HG02970 (cell line): ENCODE measurements around the gene BLACAT1.
"Not testable (repeated sequence)": the region's sequence is repeated elsewhere in the genome, so short reads cannot be mapped to it uniquely, and the experiment has no call there.

Source experiments
- ATAC-seq: cut with Tn5 transposase; IDR thresholded peaks from one replicate; pipeline ENCODE4 v1.9.1; 2021; ENCODE audit warnings: mild to moderate bottlenecking, moderate library complexity, moderate number of reproducible peaks; ENCODE audit not compliant: unreplicated experiment, low FRiP score

The BLACAT1 gene

DNA sequence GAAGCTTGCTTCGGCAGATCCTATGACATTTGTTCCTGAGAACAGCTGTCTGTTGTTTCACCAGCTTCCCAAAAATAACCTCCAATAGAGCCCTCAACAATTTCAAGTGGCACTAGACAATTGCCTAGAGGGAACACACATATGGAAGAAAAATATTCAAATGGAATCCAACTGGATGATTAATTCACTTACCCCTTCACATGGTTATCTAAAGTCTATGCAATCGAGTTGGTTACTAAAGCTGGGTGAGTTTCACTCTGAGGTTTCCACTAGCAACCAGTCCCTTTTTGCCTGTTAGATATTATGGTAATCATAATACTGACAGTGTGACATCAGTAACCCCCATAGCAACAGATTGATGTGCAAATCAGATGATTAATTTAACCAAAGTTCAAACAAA, 34.0 kb downstream of the BLACAT1 start, which contains the start of gene LEMD1:
Gene LEMD1, minus strand, starts transcription at position 259 of the 400 bp plus-strand sequence. CDS start 1,520 bp downstream, outside the sequence.
- no peak for ATAC-seq

DNA sequence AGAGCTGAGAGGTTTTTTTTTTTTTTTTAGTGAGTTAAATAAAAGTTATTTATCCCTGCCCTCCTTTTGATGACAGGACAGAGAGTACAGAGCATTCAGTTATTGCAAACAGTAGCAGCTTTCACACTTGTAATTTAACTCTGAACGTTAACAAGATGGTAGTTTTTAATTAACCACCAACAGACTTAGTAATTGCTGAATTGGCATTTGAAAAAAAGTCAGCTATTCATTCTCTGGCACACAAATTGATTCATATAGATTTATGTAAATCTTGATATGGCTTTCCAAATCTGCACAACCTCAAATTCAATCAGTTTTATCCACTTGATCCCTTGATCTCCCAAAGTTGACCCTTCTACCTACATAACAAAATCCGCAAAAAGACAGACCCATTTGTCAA, 34.9 kb downstream of the BLACAT1 start:
- no peak for ATAC-seq

DNA sequence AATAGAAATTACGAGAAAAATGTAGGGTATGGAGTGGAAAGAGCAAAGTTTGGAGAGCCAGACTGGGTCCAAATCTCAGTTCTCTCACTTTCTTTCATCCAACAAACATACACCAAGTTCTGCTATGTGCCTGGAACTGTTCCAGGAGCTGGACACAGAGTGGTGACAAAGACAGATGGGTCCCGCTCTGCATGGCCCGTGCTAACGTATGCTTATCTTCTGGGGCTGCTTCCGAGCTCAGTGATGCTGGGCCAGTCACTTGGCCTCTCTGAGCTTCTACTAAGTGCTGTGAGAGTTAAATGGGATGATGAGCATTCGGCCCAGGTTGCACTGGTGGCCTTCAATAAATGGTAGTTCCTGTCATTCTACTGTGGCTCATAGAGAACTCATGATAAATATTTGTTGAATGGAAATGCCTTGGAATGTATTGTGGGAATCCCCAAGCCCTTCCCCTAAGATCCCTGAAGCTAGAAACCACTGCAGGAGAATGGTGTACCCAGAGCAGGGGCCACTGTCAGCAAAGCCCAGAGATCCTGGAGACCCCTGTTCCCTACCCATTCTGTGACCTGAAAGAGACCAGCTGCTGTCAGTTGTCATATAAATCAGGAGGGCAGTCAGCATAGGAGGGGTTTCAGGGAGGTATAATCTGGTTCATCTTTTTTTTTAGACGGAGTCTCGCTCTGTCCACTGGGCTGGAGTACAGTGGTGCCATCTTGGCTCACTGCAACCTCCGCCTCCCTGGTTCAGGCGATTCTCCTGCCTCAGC, 37.8 kb downstream of the BLACAT1 start:
- no peak for ATAC-seq

DNA sequence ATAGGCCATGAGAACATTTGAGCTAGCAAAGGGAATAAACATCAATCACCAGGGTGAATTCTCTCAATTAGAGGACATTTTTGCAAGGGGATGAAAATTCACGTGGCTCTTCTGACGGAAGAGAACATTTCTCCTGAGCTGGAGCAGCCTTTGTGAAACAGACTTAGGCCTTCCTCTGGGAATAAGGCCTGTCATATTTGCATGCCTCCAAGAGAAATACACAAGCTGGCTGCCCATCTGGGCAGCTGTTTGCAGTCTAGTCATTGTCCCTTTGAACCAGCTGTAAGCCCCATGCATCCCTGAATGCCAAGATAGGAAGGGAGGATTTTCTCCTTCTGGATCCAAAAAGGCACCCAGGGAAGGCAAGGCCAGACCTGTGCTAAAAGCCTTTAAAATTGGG, 39.5 kb downstream of the BLACAT1 start:
- ATAC-seq: no peak

DNA sequence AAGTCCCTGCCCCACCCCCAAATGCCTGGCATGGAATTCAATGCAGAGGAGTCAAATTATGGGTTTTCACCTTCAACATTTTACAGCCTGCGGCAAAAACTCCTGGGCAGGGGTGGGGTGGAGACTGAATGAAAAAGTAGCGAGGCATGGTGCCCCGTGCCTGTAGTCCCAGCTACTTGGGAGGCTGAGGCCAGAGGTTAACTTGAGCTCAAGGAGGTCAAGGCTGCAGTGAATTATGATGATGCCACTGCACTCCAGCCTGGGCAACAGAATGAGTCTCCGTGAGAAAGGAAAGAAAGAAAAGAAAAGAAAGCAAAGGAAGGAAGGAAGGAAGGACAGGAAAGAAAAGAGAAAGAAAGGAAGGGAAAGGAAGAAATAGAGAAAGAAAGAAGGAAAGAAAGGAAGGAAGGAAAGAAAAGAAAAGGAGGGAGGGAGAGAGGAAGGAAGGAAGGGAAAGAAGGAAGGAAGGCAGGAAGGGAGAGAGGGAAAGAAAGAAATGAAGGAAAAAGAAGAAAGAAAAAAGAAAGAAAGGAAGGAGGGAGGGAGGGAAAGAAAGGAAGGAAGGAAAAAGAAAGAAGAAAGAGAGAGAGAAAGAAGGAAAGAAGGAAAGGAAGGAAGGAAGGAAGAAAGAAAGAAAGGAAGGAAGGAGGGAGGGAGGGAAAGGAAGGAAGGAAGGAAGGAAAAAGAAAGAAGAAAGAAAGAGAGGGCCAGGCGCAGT, 45.1 kb downstream of the BLACAT1 start:
- no peak for ATAC-seq

DNA sequence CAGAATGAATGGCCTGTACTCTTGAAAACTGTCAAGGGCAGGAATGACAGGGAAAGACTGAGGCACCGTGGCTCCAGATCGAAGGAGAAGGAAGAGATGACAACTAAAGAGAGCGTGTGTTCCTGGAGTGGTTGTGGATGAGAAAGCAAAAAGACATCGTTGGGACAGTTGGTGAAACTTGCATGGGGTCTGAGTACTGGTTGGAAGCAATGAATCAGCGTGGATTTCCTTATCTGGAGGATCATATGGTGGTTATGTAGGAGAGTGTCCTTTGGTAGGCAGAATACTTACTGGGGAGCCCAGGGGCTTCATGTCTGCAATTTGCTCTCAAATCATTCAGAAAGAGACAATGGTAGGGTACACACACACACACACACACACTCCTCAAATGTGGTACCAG, 47.9 kb downstream of the BLACAT1 start:
- ATAC-seq: no peak

DNA sequence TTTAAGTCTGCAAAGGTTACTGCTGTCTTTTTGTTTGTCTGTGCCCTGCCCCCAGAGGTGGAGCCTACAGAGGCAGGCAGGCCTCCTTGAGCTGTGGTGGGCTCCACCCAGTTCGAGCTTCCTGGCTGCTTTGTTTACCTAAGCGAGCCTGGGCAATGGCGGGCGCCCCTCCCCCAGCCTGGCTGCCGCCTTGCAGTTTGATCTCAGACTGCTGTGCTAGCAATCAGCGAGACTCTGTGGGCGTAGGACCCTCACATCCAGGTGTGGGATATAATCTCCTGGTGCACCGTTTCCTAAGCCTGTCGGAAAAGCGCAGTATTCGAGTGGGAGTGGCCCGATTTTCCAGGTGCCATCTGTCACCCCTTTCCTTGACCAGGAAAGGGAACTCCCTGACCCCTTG, 49.6 kb downstream of the BLACAT1 start:
- ATAC-seq: not testable (repeated sequence)
